ENCODE results near the gene DLG2.

Gene DLG2

DNA sequence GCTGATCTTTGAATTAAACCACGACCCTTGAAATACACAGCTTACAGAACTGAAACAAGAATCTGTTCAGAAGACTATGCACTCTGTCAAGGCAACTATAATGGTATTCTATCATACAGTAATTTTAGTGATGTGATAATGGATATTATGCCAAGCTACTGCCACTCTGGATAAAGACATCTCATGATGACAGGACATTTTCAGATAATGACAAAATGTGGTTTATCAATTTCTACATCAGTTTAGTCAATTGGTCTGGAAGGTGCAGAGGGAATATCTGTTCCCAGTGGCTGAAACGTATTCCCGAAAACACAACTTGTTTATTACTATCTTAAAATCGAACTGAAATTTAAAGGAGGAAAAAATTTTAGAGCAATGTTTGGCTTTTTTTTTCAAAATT is 1331.3 kb downstream of the DLG2 start:
- ChIA-PET CTCF (no interaction called here), POLR2A (no interaction called here)
- Histone ChIP-seq H3K9me3 (ENCODE audit: control extremely low read depth in 1 of 5, control insufficient read depth in 4 of 5, insufficient read depth in 2 of 5, low read depth in 1 of 5, low read length in 4 of 5) (no peaks in the 10 kb centered on the region), H3K4me1 (ENCODE audit: control extremely low read depth in 1 of 4, control insufficient read depth in 4 of 4, insufficient read depth in 4 of 4, low read length in 3 of 4) (no peaks in the 10 kb centered on the region), H3K4me3 (ENCODE audit: control insufficient read depth in 1 of 7, extremely low read depth in 1 of 7, insufficient read depth in 4 of 7, low read depth in 2 of 7, low read length in 6 of 7) (no peak overlapping the region), H3K36me3 (ENCODE audit: control insufficient read depth in 4 of 4, insufficient read depth in 4 of 4, low read length in 3 of 4) (no peaks in the 10 kb centered on the region), H3K27me3 (replicated peaks in 2 of 5; ENCODE audit: control insufficient read depth in 4 of 5, insufficient read depth in 5 of 5, low read length in 4 of 5) (no peaks in the 10 kb centered on the region), H3K27ac (ENCODE audit: insufficient read depth in 1 of 2, low read depth in 1 of 2, low read length in 2 of 2, poor library complexity in 1 of 2, severe bottlenecking in 2 of 2) (no peak overlapping the region)
- WGBS (ENCODE audit: insufficient coverage) = 100% methylated on average over 1 of the region's 4 CpGs
- DNase-seq = no peak

DNA sequence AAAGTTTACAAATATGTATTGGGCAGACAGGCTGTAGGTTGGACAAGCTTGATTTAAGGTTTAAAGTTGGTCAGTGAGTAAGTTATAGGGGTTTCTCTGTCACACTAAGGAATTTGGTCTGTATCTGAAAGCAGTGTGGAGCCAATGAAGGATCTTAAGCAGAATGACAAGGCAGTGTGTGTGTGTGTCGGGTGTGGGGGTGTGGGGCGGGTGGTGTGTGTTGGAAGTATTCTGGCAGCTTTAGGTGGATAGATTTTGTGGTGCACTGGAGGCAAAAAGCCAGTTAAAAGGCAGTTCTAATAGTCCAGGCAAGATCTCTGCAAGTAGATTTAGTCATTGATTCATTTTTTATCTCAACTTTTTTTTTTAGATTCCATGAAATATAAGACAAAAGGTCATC is 1334.2 kb downstream of the DLG2 start:
- no CpG with 5 or more reads among the region's 2 CpGs for WGBS (ENCODE audit: insufficient coverage)
- Histone ChIP-seq H3K9me3 (ENCODE audit: control extremely low read depth in 1 of 5, control insufficient read depth in 4 of 5, insufficient read depth in 2 of 5, low read depth in 1 of 5, low read length in 4 of 5) (no peaks in the 10 kb centered on the region), H3K27me3 (replicated peaks in 2 of 5; ENCODE audit: control insufficient read depth in 4 of 5, insufficient read depth in 5 of 5, low read length in 4 of 5) (no peaks in the 10 kb centered on the region), H3K4me3 (ENCODE audit: control insufficient read depth in 1 of 7, extremely low read depth in 1 of 7, insufficient read depth in 4 of 7, low read depth in 2 of 7, low read length in 6 of 7) (no peak overlapping the region), H3K4me1 (ENCODE audit: control extremely low read depth in 1 of 4, control insufficient read depth in 4 of 4, insufficient read depth in 4 of 4, low read length in 3 of 4) (no peaks in the 10 kb centered on the region), H3K36me3 (ENCODE audit: control insufficient read depth in 4 of 4, insufficient read depth in 4 of 4, low read length in 3 of 4) (no peaks in the 10 kb centered on the region), H3K27ac (ENCODE audit: insufficient read depth in 1 of 2, low read depth in 1 of 2, low read length in 2 of 2, poor library complexity in 1 of 2, severe bottlenecking in 2 of 2) (no peak overlapping the region)
- ChIA-PET POLR2A (no interaction called here), CTCF (no interaction called here)
- DNase-seq = no peak

DNA sequence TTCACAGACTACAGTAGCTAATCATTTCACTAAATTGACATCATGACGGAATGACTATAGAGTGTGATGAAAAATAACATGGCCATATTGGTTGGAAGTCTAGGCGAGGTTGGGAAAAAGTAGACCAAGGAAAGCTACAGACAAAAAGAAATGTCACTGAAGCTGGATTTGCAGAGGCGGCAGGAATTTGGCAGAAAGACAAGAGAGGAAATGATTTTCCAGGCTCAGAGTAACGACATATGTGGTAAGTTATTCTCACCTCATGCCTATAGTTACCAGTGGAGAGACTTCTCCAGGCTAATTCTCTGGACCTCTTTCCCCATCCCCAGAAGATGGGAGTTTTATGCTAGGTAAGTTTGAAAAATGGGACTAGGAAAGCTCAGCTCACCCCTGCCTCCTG is 1335.1 kb downstream of the DLG2 start:
- DNase-seq = no peak
- WGBS (ENCODE audit: insufficient coverage) = 100% methylated on average over 2 of the region's 4 CpGs
- no peaks in the 10 kb centered on the region for H3K36me3 ChIP-seq (ENCODE audit: control insufficient read depth in 4 of 4, insufficient read depth in 4 of 4, low read length in 3 of 4)

DNA sequence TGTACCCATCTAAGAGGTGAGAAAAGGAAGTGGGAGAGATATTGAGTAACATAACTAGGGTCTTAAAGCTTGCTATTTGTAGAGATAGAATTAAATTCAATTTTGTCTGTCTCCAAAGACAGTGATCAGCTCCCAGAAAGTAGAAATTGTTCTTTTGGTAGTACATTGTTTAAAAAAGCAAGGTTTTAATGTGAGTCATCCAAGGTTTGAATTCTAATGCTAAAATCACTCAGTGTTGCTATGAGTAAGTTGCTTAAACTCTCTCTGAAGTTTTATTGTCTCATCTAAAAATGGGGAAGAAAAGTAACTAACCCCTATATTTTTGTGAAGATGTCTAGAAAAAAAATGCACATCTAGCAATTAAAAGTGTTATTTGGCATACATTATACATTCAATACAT is 1336.5 kb downstream of the DLG2 start:
- ChIA-PET CTCF (no interaction called here), POLR2A (no interaction called here)
- no peaks in the 10 kb centered on the region for H3K36me3 ChIP-seq (ENCODE audit: control insufficient read depth in 4 of 4, insufficient read depth in 4 of 4, low read length in 3 of 4)

More for the DNA sequence above, 1335.1 kb downstream of the DLG2 start:
- POLR2A ChIA-PET = no interaction called here
- Histone ChIP-seq H3K27ac (ENCODE audit: insufficient read depth in 1 of 2, low read depth in 1 of 2, low read length in 2 of 2, poor library complexity in 1 of 2, severe bottlenecking in 2 of 2) (no peak overlapping the region), H3K27me3 (replicated peaks in 2 of 5; ENCODE audit: control insufficient read depth in 4 of 5, insufficient read depth in 5 of 5, low read length in 4 of 5) (no peaks in the 10 kb centered on the region), H3K4me3 (ENCODE audit: control insufficient read depth in 1 of 7, extremely low read depth in 1 of 7, insufficient read depth in 4 of 7, low read depth in 2 of 7, low read length in 6 of 7) (no peak overlapping the region), H3K9me3 (ENCODE audit: control extremely low read depth in 1 of 5, control insufficient read depth in 4 of 5, insufficient read depth in 2 of 5, low read depth in 1 of 5, low read length in 4 of 5) (no peaks in the 10 kb centered on the region), H3K4me1 (ENCODE audit: control extremely low read depth in 1 of 4, control insufficient read depth in 4 of 4, insufficient read depth in 4 of 4, low read length in 3 of 4) (no peaks in the 10 kb centered on the region)
- CTCF ChIA-PET = no interaction called here

DNA sequence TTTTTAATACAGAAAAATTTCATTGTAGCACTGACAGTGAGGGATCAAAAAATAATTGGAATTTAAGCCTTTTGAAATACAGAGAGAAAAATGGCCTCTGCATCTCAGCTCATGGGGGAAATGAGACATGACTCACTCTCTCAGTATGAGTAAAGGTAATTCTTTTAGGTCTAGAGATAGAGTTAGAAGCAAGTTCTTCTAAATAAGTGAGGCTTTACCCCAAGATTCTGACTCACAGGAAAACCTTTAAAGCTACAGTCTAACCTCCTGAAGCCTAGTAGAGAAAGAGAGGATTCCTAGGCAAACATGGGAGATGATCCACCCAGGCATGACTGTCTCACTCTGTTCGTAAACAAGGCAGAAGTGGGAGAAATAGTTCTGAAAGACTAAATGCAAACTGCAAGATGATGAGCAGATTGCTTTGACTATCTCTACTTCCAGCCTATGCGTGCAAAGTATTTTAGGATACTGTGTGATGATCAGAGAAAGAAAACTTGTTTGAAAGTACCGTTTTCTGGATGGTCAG is 1337.7 kb downstream of the DLG2 start:
- Histone ChIP-seq H3K9me3 (ENCODE audit: control extremely low read depth in 1 of 5, control insufficient read depth in 4 of 5, insufficient read depth in 2 of 5, low read depth in 1 of 5, low read length in 4 of 5) (peaks cover 0 to 2% (median 0%) of the 10 kb centered on the region in 5 experiments), H3K4me3 (ENCODE audit: control insufficient read depth in 1 of 7, extremely low read depth in 1 of 7, insufficient read depth in 4 of 7, low read depth in 2 of 7, low read length in 6 of 7) (no peak overlapping the region), H3K27ac (ENCODE audit: insufficient read depth in 1 of 2, low read depth in 1 of 2, low read length in 2 of 2, poor library complexity in 1 of 2, severe bottlenecking in 2 of 2) (no peak overlapping the region), H3K27me3 (replicated peaks in 2 of 5; ENCODE audit: control insufficient read depth in 4 of 5, insufficient read depth in 5 of 5, low read length in 4 of 5) (no peaks in the 10 kb centered on the region), H3K4me1 (ENCODE audit: control extremely low read depth in 1 of 4, control insufficient read depth in 4 of 4, insufficient read depth in 4 of 4, low read length in 3 of 4) (no peaks in the 10 kb centered on the region), H3K36me3 (ENCODE audit: control insufficient read depth in 4 of 4, insufficient read depth in 4 of 4, low read length in 3 of 4) (no peaks in the 10 kb centered on the region)
- 100% methylated on average over 1 of the region's 3 CpGs for WGBS (ENCODE audit: insufficient coverage)
- CTCF ChIA-PET = no interaction called here
- POLR2A ChIA-PET = no interaction called here
- no peak for DNase-seq

More for the DNA sequence above, 1336.5 kb downstream of the DLG2 start:
- Histone ChIP-seq H3K27ac (ENCODE audit: insufficient read depth in 1 of 2, low read depth in 1 of 2, low read length in 2 of 2, poor library complexity in 1 of 2, severe bottlenecking in 2 of 2) (no peak overlapping the region), H3K9me3 (ENCODE audit: control extremely low read depth in 1 of 5, control insufficient read depth in 4 of 5, insufficient read depth in 2 of 5, low read depth in 1 of 5, low read length in 4 of 5) (no peaks in the 10 kb centered on the region), H3K27me3 (replicated peaks in 2 of 5; ENCODE audit: control insufficient read depth in 4 of 5, insufficient read depth in 5 of 5, low read length in 4 of 5) (no peaks in the 10 kb centered on the region), H3K4me1 (ENCODE audit: control extremely low read depth in 1 of 4, control insufficient read depth in 4 of 4, insufficient read depth in 4 of 4, low read length in 3 of 4) (no peaks in the 10 kb centered on the region), H3K4me3 (ENCODE audit: control insufficient read depth in 1 of 7, extremely low read depth in 1 of 7, insufficient read depth in 4 of 7, low read depth in 2 of 7, low read length in 6 of 7) (no peak overlapping the region)
- no peak for DNase-seq

DNA sequence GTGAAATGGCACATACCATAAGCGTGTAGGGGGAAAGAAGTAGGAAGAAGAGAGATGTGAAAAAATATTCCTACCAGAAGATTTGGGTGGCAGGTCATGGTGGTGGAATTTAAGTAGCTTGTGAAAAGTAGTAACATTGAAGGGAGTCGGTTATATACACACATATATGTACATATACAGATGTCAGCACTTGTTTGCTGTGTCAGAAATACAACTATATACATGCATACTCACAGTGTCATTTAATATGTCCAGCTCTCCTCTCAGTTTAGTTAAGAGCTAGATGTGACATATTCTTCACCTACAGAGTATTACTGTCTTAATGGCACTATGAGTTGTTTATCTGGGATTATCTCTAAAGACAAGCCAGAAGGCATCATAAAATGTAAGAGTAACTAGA is 1353.6 kb downstream of the DLG2 start:
- no peak overlapping the region for H3K4me3 ChIP-seq (ENCODE audit: control insufficient read depth in 1 of 7, extremely low read depth in 1 of 7, insufficient read depth in 4 of 7, low read depth in 2 of 7, low read length in 6 of 7)
- no peaks in the 10 kb centered on the region for H3K27me3 ChIP-seq (replicated peaks in 2 of 5; ENCODE audit: control insufficient read depth in 4 of 5, insufficient read depth in 5 of 5, low read length in 4 of 5)
- 100% methylated on average over 1 of the region's 2 CpGs for whole genome bisulfite sequencing (ENCODE audit: insufficient coverage)
- H3K9me3 ChIP-seq (ENCODE audit: control extremely low read depth in 1 of 5, control insufficient read depth in 4 of 5, insufficient read depth in 2 of 5, low read depth in 1 of 5, low read length in 4 of 5) = peaks cover 0 to 3% (median 0%) of the 10 kb centered on the region in 5 experiments
- H3K27ac ChIP-seq (ENCODE audit: insufficient read depth in 1 of 2, low read depth in 1 of 2, low read length in 2 of 2, poor library complexity in 1 of 2, severe bottlenecking in 2 of 2) = no peak overlapping the region
- H3K36me3 ChIP-seq (ENCODE audit: control insufficient read depth in 4 of 4, insufficient read depth in 4 of 4, low read length in 3 of 4) = no peaks in the 10 kb centered on the region
- CTCF ChIA-PET = no interaction called here
- no peaks in the 10 kb centered on the region for H3K4me1 ChIP-seq (ENCODE audit: control extremely low read depth in 1 of 4, control insufficient read depth in 4 of 4, insufficient read depth in 4 of 4, low read length in 3 of 4)
- POLR2A ChIA-PET = no interaction called here
- DNase-seq = no peak

DNA sequence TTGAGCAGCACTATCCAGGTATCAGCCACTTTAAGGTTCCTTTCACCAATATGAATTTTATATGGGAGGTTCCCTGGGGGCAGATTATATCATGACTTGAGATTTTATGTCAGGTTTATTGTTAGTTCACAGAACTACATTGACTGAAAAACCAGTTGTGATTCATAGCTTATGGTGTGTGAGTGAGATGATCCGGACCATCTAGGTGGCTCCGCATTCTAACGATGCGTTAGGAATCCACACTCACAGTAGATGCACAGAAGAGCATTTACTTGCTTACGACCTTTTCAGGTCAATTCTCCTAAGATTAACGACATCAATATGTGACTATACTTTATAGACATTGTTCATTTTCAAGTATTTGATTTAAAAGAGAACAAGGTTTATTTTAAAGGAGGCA is 1356.7 kb downstream of the DLG2 start:
- CTCF ChIA-PET = no interaction called here
- POLR2A ChIA-PET = no interaction called here
- WGBS (ENCODE audit: insufficient coverage) = 100% methylated on average over 1 of the region's 6 CpGs

More for the DNA sequence above, 1356.7 kb downstream of the DLG2 start:
- Histone ChIP-seq H3K4me1 (ENCODE audit: control extremely low read depth in 1 of 4, control insufficient read depth in 4 of 4, insufficient read depth in 4 of 4, low read length in 3 of 4) (no peaks in the 10 kb centered on the region), H3K4me3 (ENCODE audit: control insufficient read depth in 1 of 7, extremely low read depth in 1 of 7, insufficient read depth in 4 of 7, low read depth in 2 of 7, low read length in 6 of 7) (no peak overlapping the region), H3K36me3 (ENCODE audit: control insufficient read depth in 4 of 4, insufficient read depth in 4 of 4, low read length in 3 of 4) (no peaks in the 10 kb centered on the region), H3K27ac (ENCODE audit: insufficient read depth in 1 of 2, low read depth in 1 of 2, low read length in 2 of 2, poor library complexity in 1 of 2, severe bottlenecking in 2 of 2) (no peak overlapping the region), H3K27me3 (replicated peaks in 2 of 5; ENCODE audit: control insufficient read depth in 4 of 5, insufficient read depth in 5 of 5, low read length in 4 of 5) (no peaks in the 10 kb centered on the region), H3K9me3 (ENCODE audit: control extremely low read depth in 1 of 5, control insufficient read depth in 4 of 5, insufficient read depth in 2 of 5, low read depth in 1 of 5, low read length in 4 of 5) (peaks cover 0 to 3% (median 0%) of the 10 kb centered on the region in 5 experiments)
- no peak for DNase-seq

Measured in common myeloid progenitor, CD34-positive (primary cell).